ENCODE data around the gene IMMP2L.

GRCh38 chr7:111510062-111510461 is 52.2 kb downstream of the IMMP2L start:
- TF ChIP-seq KLF15 (CRISPR knock-in tag; IDR thresholded peaks at IDR 0.05; ENCODE audit: borderline replicate concordance) (no peak), RFX5 (IDR thresholded peaks at IDR 0.05; ENCODE audit: low read depth, low read length) (no peak), ELK4 (CRISPR knock-in tag; IDR thresholded peaks at IDR 0.05; ENCODE audit: borderline replicate concordance) (no peak), CTCF (CRISPR knock-in tag; IDR thresholded peaks at IDR 0.05) (no peak), TBX2 (CRISPR knock-in tag; IDR thresholded peaks at IDR 0.05; ENCODE audit: borderline replicate concordance) (no peak)

Data from HepG2 (cell line).